Bronchial epithelial cell (primary cell): ENCODE measurements around the gene SEPHS1. TPM values are rescaled to one million over a fixed set of nuclear protein-coding genes. Genes with fewer than 3 reads are reported as not detected.

Experiments used
- DNase-seq: peaks from one replicate; pipeline ENCODE4 v3.0.0-alpha.2; 2010; ENCODE audit warnings: low read depth
- FAIRE-seq: peaks from 2 replicates; lab custom pipeline; 2011; peaks lifted over from hg19 to GRCh38; lab: Jason Lieb, UNC
- H3K27me3 ChIP-seq: 2 replicates; pipeline ENCODE4 v1.5.1; 2011; ENCODE audit warnings: low read length; ENCODE audit not compliant: control insufficient read depth, insufficient read depth
- H3K36me3 ChIP-seq: 2 replicates; pipeline ENCODE4 v1.5.1; 2011; ENCODE audit warnings: low read length; ENCODE audit not compliant: control insufficient read depth, insufficient read depth
- H3K4me3 ChIP-seq: 2 replicates; pipeline ENCODE4 v1.5.1; 2011; ENCODE audit warnings: mild to moderate bottlenecking, low read depth, low read length, control low read depth
- CTCF ChIP-seq: IDR thresholded peaks from 2 replicates; pipeline ENCODE4 v1.5.1; 2011; ENCODE audit warnings: mild to moderate bottlenecking, moderate library complexity, low read length, control low read depth, inconsistent platforms; ENCODE audit not compliant: insufficient read depth, severe bottlenecking
- total RNA-seq: library from RNA; depleted of rRNA; stranded (reverse); fragments of >200 nt; gene quantifications from 2 replicates; pipeline ENCODE4 v1.2.1, GENCODE V29; 2014

SEPHS1 gene
- total RNA-seq, 1 donor from 2014 or later, result 22.9 TPM

GRCh38 chr10:13392701-13393100 lies 44.6 kb upstream of the SEPHS1 start:
- H3K27me3 ChIP-seq, result no peaks in the 10 kb centered on the region
- no peak for DNase-seq
- FAIRE-seq, result peak; percentile 28

GRCh38 chr10:13390604-13391522 lies 42.8 kb upstream of the SEPHS1 start:
- DNase-seq, result no peak
- Histone ChIP-seq H3K4me3 (no peak overlapping the region), H3K27me3 (no peaks in the 10 kb centered on the region), H3K36me3 (no peaks in the 10 kb centered on the region)
- TF ChIP-seq CTCF, result no peak
- FAIRE-seq, result no peak

More at GRCh38 chr10:13392701-13393100, 44.6 kb upstream of the SEPHS1 start:
- Histone ChIP-seq H3K4me3 (no peak overlapping the region), H3K36me3 (no peaks in the 10 kb centered on the region)
- no peak for TF ChIP-seq CTCF

- peak; percentile 43 for FAIRE-seq
- TF ChIP-seq CTCF, result no peak
Measured at GRCh38 chr10:13388478-13389230, 40.6 kb upstream of the SEPHS1 start.

GRCh38 chr10:13386021-13386420 lies 37.9 kb upstream of the SEPHS1 start:
- no peak overlapping the region for H3K4me3 ChIP-seq
- no peak for TF ChIP-seq CTCF
- H3K27me3 ChIP-seq, result peaks cover 2% of the 10 kb centered on the region
- no peaks in the 10 kb centered on the region for H3K36me3 ChIP-seq
- DNase-seq (no peak), FAIRE-seq (no peak)

More at GRCh38 chr10:13388478-13389230, 40.6 kb upstream of the SEPHS1 start:
- no peak overlapping the region for H3K4me3 ChIP-seq
- peaks cover 2% of the 10 kb centered on the region for H3K27me3 ChIP-seq
- H3K36me3 ChIP-seq, result no peaks in the 10 kb centered on the region
- DNase-seq, result no peak

GRCh38 chr10:13383399-13383761 lies 35.3 kb upstream of the SEPHS1 start:
- FAIRE-seq, result no peak
- peak; percentile 13 for DNase-seq
- H3K36me3 ChIP-seq, result no peaks in the 10 kb centered on the region
- no peak for TF ChIP-seq CTCF
- H3K27me3 ChIP-seq, result peaks cover 2% of the 10 kb centered on the region
- H3K4me3 ChIP-seq, result peak overlapping the region; percentile 36
